ENCODE measurements around the gene CCL14. TPM values are rescaled to one million over a fixed set of nuclear protein-coding genes. Genes with fewer than 3 reads are reported as not detected.

CCL14 gene
- total and polyA plus RNA-seq, 2 of the 13 experiments (the other 11 are each of a cell fraction or from before 2014, with no cell fraction given), result 1.1 to 1.7 TPM

DNA sequence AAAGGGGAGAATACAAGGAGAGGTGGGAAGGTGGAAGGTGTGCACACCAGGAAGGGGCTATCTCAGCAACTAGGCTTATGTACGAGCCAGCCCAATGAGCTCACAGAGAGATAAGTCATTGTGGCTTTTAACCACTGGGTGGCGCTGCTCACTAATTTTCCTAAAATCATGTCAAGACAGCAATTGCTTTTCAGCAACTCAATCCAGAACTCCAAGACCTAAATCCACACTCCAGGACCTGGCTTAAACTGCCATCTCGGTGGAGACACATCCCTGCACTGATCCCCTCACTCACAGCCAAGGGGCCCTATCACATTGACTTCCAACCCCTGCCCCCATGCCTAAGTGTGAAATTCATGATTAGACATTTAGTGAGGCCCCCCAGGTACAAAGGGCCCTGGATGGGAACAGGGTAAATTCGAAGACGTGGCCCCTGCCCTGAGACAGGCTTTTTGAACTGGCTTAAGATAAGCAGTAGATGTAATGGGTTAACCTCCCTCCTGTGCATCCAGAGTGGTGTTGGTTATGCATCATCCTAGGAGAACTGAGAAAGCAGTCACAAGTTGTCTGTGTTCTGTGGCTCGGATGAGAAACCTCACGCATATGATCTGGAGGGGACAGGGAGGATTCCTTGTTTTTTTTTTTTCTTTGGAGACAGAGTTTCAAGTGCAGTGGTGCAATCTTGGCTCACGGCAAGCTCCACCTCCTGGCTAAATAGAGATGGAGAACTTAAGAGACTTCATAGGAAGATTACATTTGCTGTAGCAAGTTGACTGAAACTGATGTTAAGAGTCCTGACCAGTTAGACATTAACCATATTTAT is 16.8 kb downstream of the CCL14 start (continued):
- TF ChIP-seq XRCC5 (optimal IDR thresholded peaks at IDR 0.05; ENCODE audit: low read length) (peak; percentile 35), ZNF563 (CRISPR knock-in tag; IDR thresholded peaks at IDR 0.05) (no peak), ELF3 (CRISPR knock-in tag; IDR thresholded peaks at IDR 0.05) (0 out of 2 replicates have a peak, but pooled peaks have one; percentile 18), NCOR1 (IDR thresholded peaks at IDR 0.05; ENCODE audit: borderline replicate concordance, low read length) (no peak), ZNF224 (CRISPR knock-in tag; IDR thresholded peaks at IDR 0.05) (no peak), RAD21 (CRISPR knock-in tag; IDR thresholded peaks at IDR 0.05) (peak; percentile 92), MAFK (conservative IDR thresholded peaks at IDR 0.05 in 1 of 2, IDR thresholded peaks at IDR 0.05 in 1 of 2; ENCODE audit: low read length in 2 of 2) (0 out of 4 replicates have a peak, but pooled peaks of 1 of the 2 experiments have one; percentile 9), CBX5 (CRISPR knock-in tag; IDR thresholded peaks at IDR 0.05; ENCODE audit: borderline replicate concordance) (no peak), ELF4 (CRISPR knock-in tag; IDR thresholded peaks at IDR 0.05; ENCODE audit: borderline replicate concordance) (no peak), ZNF740 (CRISPR knock-in tag; IDR thresholded peaks at IDR 0.05) (no peak), GATA4 (IDR thresholded peaks at IDR 0.05; ENCODE audit: borderline replicate concordance, low read depth) (no peak), KLF11 (CRISPR knock-in tag; IDR thresholded peaks at IDR 0.05) (no peak), SOX6 (IDR thresholded peaks at IDR 0.05) (no peak), SOX6 (CRISPR knock-in tag; IDR thresholded peaks at IDR 0.05) (0 out of 2 replicates have a peak, but pooled peaks have one; percentile 4), FOXA1 (IDR thresholded peaks at IDR 0.05) (no peak), FOXA1 (CRISPR knock-in tag; IDR thresholded peaks at IDR 0.05) (0 out of 2 replicates have a peak, but pooled peaks have one; percentile 1), ZNF773 (CRISPR knock-in tag; IDR thresholded peaks at IDR 0.05; ENCODE audit: borderline replicate concordance) (no peak), ZNF549 (CRISPR knock-in tag; IDR thresholded peaks at IDR 0.05) (no peak), ZBTB25 (CRISPR knock-in tag; IDR thresholded peaks at IDR 0.05) (no peak), RNF2 (conservative IDR thresholded peaks at IDR 0.05; ENCODE audit: low read depth) (0 out of 2 replicates have a peak, but pooled peaks have one; percentile 17), MATR3 (CRISPR knock-in tag; IDR thresholded peaks at IDR 0.05) (no peak)
- TF ChIP-seq, protein P1, sequence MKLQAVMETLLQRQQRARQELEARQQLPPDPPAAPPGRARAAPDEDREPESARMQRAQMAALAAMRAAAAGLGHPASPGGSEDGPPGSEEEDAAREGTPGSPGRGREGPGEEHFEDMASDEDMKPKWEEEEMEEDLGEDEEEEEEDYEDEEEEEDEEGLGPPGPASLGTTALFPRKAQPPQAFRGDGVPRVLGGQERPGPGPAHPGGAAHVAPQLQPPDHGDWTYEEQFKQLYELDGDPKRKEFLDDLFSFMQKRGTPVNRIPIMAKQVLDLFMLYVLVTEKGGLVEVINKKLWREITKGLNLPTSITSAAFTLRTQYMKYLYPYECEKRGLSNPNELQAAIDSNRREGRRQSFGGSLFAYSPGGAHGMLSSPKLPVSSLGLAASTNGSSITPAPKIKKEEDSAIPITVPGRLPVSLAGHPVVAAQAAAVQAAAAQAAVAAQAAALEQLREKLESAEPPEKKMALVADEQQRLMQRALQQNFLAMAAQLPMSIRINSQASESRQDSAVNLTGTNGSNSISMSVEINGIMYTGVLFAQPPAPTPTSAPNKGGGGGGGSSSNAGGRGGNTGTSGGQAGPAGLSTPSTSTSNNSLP (IDR thresholded peaks at IDR 0.05; ENCODE audit: low read depth, low read length), result 0 out of 2 replicates have a peak, but pooled peaks have one; percentile 9
- TF ChIP-seq, protein P2, sequence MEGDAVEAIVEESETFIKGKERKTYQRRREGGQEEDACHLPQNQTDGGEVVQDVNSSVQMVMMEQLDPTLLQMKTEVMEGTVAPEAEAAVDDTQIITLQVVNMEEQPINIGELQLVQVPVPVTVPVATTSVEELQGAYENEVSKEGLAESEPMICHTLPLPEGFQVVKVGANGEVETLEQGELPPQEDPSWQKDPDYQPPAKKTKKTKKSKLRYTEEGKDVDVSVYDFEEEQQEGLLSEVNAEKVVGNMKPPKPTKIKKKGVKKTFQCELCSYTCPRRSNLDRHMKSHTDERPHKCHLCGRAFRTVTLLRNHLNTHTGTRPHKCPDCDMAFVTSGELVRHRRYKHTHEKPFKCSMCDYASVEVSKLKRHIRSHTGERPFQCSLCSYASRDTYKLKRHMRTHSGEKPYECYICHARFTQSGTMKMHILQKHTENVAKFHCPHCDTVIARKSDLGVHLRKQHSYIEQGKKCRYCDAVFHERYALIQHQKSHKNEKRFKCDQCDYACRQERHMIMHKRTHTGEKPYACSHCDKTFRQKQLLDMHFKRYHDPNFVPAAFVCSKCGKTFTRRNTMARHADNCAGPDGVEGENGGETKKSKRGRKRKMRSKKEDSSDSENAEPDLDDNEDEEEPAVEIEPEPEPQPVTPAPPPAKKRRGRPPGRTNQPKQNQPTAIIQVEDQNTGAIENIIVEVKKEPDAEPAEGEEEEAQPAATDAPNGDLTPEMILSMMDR (CRISPR knock-in tag; IDR thresholded peaks at IDR 0.05), result peak; percentile 94
- TF ChIP-seq, protein P3, sequence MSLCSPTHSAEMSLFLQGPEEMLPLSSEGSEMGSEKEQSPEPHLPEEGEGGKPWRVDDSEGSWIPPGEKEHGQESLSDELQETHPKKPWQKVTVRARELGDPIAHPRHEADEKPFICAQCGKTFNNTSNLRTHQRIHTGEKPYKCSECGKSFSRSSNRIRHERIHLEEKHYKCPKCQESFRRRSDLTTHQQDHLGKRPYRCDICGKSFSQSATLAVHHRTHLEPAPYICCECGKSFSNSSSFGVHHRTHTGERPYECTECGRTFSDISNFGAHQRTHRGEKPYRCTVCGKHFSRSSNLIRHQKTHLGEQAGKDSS (CRISPR knock-in tag; IDR thresholded peaks at IDR 0.05; ENCODE audit: borderline replicate concordance, low read depth), result no peak
- TF ChIP-seq, protein P4, sequence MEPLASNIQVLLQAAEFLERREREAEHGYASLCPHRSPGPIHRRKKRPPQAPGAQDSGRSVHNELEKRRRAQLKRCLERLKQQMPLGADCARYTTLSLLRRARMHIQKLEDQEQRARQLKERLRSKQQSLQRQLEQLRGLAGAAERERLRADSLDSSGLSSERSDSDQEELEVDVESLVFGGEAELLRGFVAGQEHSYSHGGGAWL (CRISPR knock-in tag; IDR thresholded peaks at IDR 0.05), result no peak
